PFSK-1 (cell line): ENCODE measurements around the gene LSM5.

Source experiments
- POLR2AphosphoS5 ChIP-seq: IDR thresholded peaks from 2 replicates; pipeline ENCODE4 v1.6.1; 2012; ENCODE audit warnings: low read depth, mild to moderate bottlenecking, control low read depth, low read length, moderate library complexity
- SIN3A ChIP-seq: IDR thresholded peaks from 2 replicates; pipeline ENCODE4 v1.6.1; 2012; ENCODE audit warnings: mild to moderate bottlenecking, low read length, moderate library complexity, borderline replicate concordance; ENCODE audit not compliant: insufficient read depth
- TF ChIP-seq, protein P1 (sequence below), 2 experiments: IDR thresholded peaks; 2 replicates each; pipeline versions ENCODE4 v1.6.1 to v1.8.0; 2011 to 2012; ENCODE audit warnings: low read depth in 2 of 2, low read length in 2 of 2, control low read depth in 1 of 2, inconsistent platforms in 1 of 2, mild to moderate bottlenecking in 1 of 2, moderate library complexity in 1 of 2; ENCODE audit not compliant: insufficient read depth in 1 of 2

DNA sequence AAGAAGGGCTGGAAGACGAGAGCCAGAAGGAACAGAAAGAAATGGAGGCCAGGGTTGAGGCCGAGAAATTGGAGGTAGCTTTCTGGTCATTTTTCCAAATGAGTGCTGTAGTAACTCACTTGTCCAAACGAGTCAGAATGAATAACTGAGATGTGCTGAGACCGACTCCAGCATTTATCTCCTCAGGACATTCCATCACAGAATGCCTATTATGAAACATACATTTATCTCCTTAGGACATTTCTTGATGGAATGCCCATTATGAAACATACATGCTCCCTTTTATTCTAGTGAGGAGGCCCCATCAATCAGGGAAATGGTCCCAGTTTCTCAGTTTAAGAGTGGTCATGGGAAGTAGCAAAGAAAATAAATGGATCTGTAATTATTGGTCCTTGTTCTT, 21.6 kb upstream of the LSM5 start:
- TF ChIP-seq, protein P1, sequence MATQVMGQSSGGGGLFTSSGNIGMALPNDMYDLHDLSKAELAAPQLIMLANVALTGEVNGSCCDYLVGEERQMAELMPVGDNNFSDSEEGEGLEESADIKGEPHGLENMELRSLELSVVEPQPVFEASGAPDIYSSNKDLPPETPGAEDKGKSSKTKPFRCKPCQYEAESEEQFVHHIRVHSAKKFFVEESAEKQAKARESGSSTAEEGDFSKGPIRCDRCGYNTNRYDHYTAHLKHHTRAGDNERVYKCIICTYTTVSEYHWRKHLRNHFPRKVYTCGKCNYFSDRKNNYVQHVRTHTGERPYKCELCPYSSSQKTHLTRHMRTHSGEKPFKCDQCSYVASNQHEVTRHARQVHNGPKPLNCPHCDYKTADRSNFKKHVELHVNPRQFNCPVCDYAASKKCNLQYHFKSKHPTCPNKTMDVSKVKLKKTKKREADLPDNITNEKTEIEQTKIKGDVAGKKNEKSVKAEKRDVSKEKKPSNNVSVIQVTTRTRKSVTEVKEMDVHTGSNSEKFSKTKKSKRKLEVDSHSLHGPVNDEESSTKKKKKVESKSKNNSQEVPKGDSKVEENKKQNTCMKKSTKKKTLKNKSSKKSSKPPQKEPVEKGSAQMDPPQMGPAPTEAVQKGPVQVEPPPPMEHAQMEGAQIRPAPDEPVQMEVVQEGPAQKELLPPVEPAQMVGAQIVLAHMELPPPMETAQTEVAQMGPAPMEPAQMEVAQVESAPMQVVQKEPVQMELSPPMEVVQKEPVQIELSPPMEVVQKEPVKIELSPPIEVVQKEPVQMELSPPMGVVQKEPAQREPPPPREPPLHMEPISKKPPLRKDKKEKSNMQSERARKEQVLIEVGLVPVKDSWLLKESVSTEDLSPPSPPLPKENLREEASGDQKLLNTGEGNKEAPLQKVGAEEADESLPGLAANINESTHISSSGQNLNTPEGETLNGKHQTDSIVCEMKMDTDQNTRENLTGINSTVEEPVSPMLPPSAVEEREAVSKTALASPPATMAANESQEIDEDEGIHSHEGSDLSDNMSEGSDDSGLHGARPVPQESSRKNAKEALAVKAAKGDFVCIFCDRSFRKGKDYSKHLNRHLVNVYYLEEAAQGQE (IDR thresholded peaks at IDR 0.05; ENCODE audit: insufficient read depth in 1 of 2, low read depth in 2 of 2, low read length in 2 of 2), result no peak
- TF ChIP-seq SIN3A (no peak), POLR2AphosphoS5 (no peak)
